GM12878 (cell line): Measurements from ENCODE around the gene CLDN34. TPM values are rescaled to one million over a fixed set of nuclear protein-coding genes. Genes with fewer than 3 reads are reported as not detected.

Source experiments
- ATAC-seq: fragments of 200-7000 bp; cut with Tn5 transposase; 3 replicates; pipeline ENCODE4 v1.9.1; 2020; ENCODE audit warnings: mild to moderate bottlenecking, moderate library complexity
- BruUV-seq: library from RNA; stranded (reverse); fragments of 400-500 nt; replicated peaks from 2 replicates; lab custom pipeline; 2021; lab: Mats Ljungman, UMichigan
- CTCF ChIA-PET: fragments of 300-600 bp; sonication (Branson Sonifier 250); formaldehyde crosslinking; extraction: SDS; loops from one replicate; lab custom pipeline; 2021; ENCODE audit warnings: inconsistent platforms; lab: Yijun Ruan, JAX
- POLR2A ChIA-PET: fragments of 350-600 bp; formaldehyde crosslinking; extraction: SDS; loops from one replicate; lab custom pipeline; 2021; ENCODE audit warnings: inconsistent platforms; lab: Charles Lee
- RAD21 ChIA-PET: fragments of 300-600 bp; sonication (Branson Sonifier 250); formaldehyde crosslinking; loops from one replicate; lab custom pipeline; 2023; ENCODE audit warnings: antibody characterized with exemption; ENCODE audit not compliant: unreplicated experiment; lab: Charles Lee
- SMC1A ChIA-PET: fragments of 300-600 bp; sonication (Branson Sonifier 250); formaldehyde crosslinking; loops from one replicate; lab custom pipeline; 2023; ENCODE audit not compliant: unreplicated experiment, uncharacterized antibody; lab: Charles Lee
- DNase-seq: peaks from one replicate; pipeline ENCODE4 v3.0.0-alpha.2; 2011; ENCODE audit warnings: low read depth, low spot score
- FAIRE-seq: peaks from 3 replicates; lab custom pipeline; 2011; peaks lifted over from hg19 to GRCh38; lab: Jason Lieb, UNC
- H2AFZ ChIP-seq: 2 replicates; pipeline ENCODE4 v1.6.0; 2011; ENCODE audit warnings: low read depth, low read length, control low read depth; ENCODE audit not compliant: control insufficient read depth
- H3K27ac ChIP-seq: 2 replicates; pipeline ENCODE4 v1.5.1; 2011; ENCODE audit warnings: control low read depth; ENCODE audit not compliant: control insufficient read depth, insufficient read depth
- H3K27me3 ChIP-seq, 2 experiments: replicated peaks in 1 of 2; 2 replicates each; pipeline versions ENCODE4 v1.6.0 to v1.6.1; 2011; ENCODE audit warnings: low read length in 1 of 2; ENCODE audit not compliant: control insufficient read depth in 2 of 2, insufficient read depth in 2 of 2
- H3K36me3 ChIP-seq, 2 experiments: 2 replicates each; pipeline ENCODE4 v1.5.1; 2011; ENCODE audit warnings: low read length in 1 of 2; ENCODE audit not compliant: control insufficient read depth in 2 of 2, insufficient read depth in 2 of 2
- H3K4me1 ChIP-seq: 2 replicates; pipeline ENCODE4 v1.6.1; 2011; ENCODE audit warnings: mild to moderate bottlenecking, low read length, moderate library complexity, mixed read lengths; ENCODE audit not compliant: control insufficient read depth, insufficient read depth
- H3K4me2 ChIP-seq: 2 replicates; pipeline ENCODE4 v1.6.0; 2011; ENCODE audit warnings: control low read depth; ENCODE audit not compliant: control insufficient read depth, insufficient read depth
- H3K4me3 ChIP-seq: fragments of 200-600 bp; sonication (generic); 2 replicates; pipeline ENCODE4 v1.5.1; 2016
- H3K79me2 ChIP-seq: 2 replicates; pipeline ENCODE4 v1.6.0; 2011; ENCODE audit warnings: low read length; ENCODE audit not compliant: control insufficient read depth, insufficient read depth
- H3K9ac ChIP-seq: 2 replicates; pipeline ENCODE4 v1.8.0; 2011; ENCODE audit warnings: low read length, control low read depth, mixed read lengths; ENCODE audit not compliant: control insufficient read depth, insufficient read depth
- H3K9me3 ChIP-seq: replicated peaks from 3 replicates; pipeline ENCODE4 v1.5.1; 2011; ENCODE audit warnings: mild to moderate bottlenecking, low read length; ENCODE audit not compliant: control insufficient read depth, insufficient read depth
- H4K20me1 ChIP-seq: 2 replicates; pipeline ENCODE4 v1.6.0; 2011; ENCODE audit not compliant: control insufficient read depth, insufficient read depth
- CHD4 ChIP-seq: fragments of 200-600 bp; sonication (generic); IDR thresholded peaks from 2 replicates; pipeline ENCODE4 v1.6.1; 2016; ENCODE audit warnings: mild to moderate bottlenecking
- DPF2 ChIP-seq: fragments of 450-650 bp; IDR thresholded peaks from 2 replicates; pipeline ENCODE4 v1.6.1; 2017; ENCODE audit warnings: mild to moderate bottlenecking
- E4F1 ChIP-seq: fragments of 450-650 bp; IDR thresholded peaks from 2 replicates; pipeline ENCODE4 v1.6.1; 2018; ENCODE audit warnings: borderline replicate concordance, mild to moderate bottlenecking; ENCODE audit not compliant: partially characterized antibody
- MYB ChIP-seq: fragments of 150-350 bp; IDR thresholded peaks from 2 replicates; pipeline ENCODE4 v1.6.1; 2014; ENCODE audit warnings: mild to moderate bottlenecking, low read depth, low read length, borderline replicate concordance
- NKRF ChIP-seq: fragments of 450-650 bp; conservative IDR thresholded peaks from 2 replicates; pipeline ENCODE4 v1.6.1; 2017; ENCODE audit warnings: mild to moderate bottlenecking, moderate library complexity
- POLR2AphosphoS2 ChIP-seq: IDR thresholded peaks from 2 replicates; pipeline ENCODE4 v1.6.1; 2011; ENCODE audit warnings: low read depth, mild to moderate bottlenecking, low read length, improper control_type of control experiment, moderate library complexity
- RFX5 ChIP-seq: IDR thresholded peaks from 2 replicates; pipeline ENCODE4 v1.6.1; 2011; ENCODE audit warnings: low read depth, low read length, improper control_type of control experiment
- STAT3 ChIP-seq: IDR thresholded peaks from 2 replicates; pipeline ENCODE4 v1.6.1; 2011; ENCODE audit warnings: low read depth, low read length, improper control_type of control experiment
- ZNF384 ChIP-seq: IDR thresholded peaks from 2 replicates; pipeline ENCODE4 v1.6.1; 2012; ENCODE audit warnings: low read depth, mild to moderate bottlenecking, low read length, improper control_type of control experiment, borderline replicate concordance
- WGBS: methylation state at CpG from one replicate; pipeline ENCODE4 v1.1.6; 2016; ENCODE audit warnings: low lambda C conversion rate; ENCODE audit not compliant: insufficient replicate concordance, insufficient coverage; ENCODE audit errors: missing lambda C conversion rate; 5-methylcytosine and 5-hydroxymethylcytosine counted together
- in situ Hi-C: fragments of 300-500 bp; cut with MboI; formaldehyde crosslinking; loops from 9 replicates; pipeline ENCODE4 v1.14.3; 2018; ENCODE audit warnings: mixed read lengths
- intact Hi-C: fragments of 100-400 bp; cut with micrococcal nuclease; formaldehyde crosslinking; loops from one replicate; pipeline ENCODE4 v1.14.2; 2022; ENCODE audit not compliant: unreplicated experiment
- polyA plus RNA-seq, 11 experiments: library from polyadenylated mRNA; depleted of rRNA in 4 of 11; unstranded in 6 of 11; stranded (reverse) in 5 of 11; fragments of >200 nt; fragmentation: Nextera tagmentation in 4 of 11; fragmentation: Illumina TruSeq in 1 of 11; extraction: Ambion mirVana in 4 of 11; extraction: Trizol in 1 of 11; gene quantifications; 1 replicate in 1 of 11; 2 replicates in 10 of 11; pipeline versions ENCODE4 v1.2.1 to v1.2.3, GENCODE V29; 2011 to 2016; ENCODE audit warnings: inconsistent platforms in 2 of 11, missing spikeins in 2 of 11, low read depth in 1 of 11
- total RNA-seq, 4 experiments: library from RNA; depleted of rRNA in 3 of 4; stranded (reverse); fragments of >200 nt in 3 of 4; fragmentation: Illumina TruSeq in 1 of 4; extraction: Trizol in 1 of 4; gene quantifications; 2 replicates each; pipeline versions ENCODE4 v1.2.1 to v1.2.3, GENCODE V29; 2013 to 2021

CLDN34 gene
- total and polyA plus RNA-seq, 10 of the 15 experiments (the other 5 are each of a cell fraction or from before 2014, with no cell fraction given), result not detected

- SMC1A ChIA-PET, result no interaction called here
Measured at GRCh38 chrX:9937761-9938160, 29.4 kb upstream of the CLDN34 start.

More at GRCh38 chrX:9937761-9938160, 29.4 kb upstream of the CLDN34 start:
- Histone ChIP-seq H3K9ac (no peak overlapping the region), H3K4me2 (no peak overlapping the region), H3K36me3 (no peaks in the 10 kb centered on the region), H3K79me2 (no peaks in the 10 kb centered on the region), H3K27me3 (no peaks in the 10 kb centered on the region), H3K4me1 (no peaks in the 10 kb centered on the region; the same call in 1 of the 2 replicates), H4K20me1 (no peaks in the 10 kb centered on the region), H3K4me3 (no peak overlapping the region), H2AFZ (no peak overlapping the region), H3K9me3 (no peaks in the 10 kb centered on the region; the same call in 1 of the 3 replicates), H3K27ac (no peak overlapping the region)
- CTCF ChIA-PET, result no interaction called here
- ATAC-seq (no peak), FAIRE-seq (no peak), DNase-seq (no peak)
- RAD21 ChIA-PET, result no interaction called here
- intact Hi-C loops (no loop called here), in situ Hi-C loops (no loop called here)
- 38% methylated on average over 8 of the region's 8 CpGs for WGBS
- TF ChIP-seq DPF2 (no peak), NKRF (no peak), STAT3 (no peak), RFX5 (no peak), ZNF384 (no peak), CHD4 (no peak), MYB (no peak), E4F1 (no peak), POLR2AphosphoS2 (no peak)
- POLR2A ChIA-PET, result no interaction called here
- no TSS peak for BruUV-seq
